Left ventricle myocardium inferior (tissue), 1 donor: ENCODE data around the gene CNST. TPM values are rescaled to one million over a fixed set of nuclear protein-coding genes. Genes with fewer than 3 reads are reported as not detected.
"Not testable (repeated sequence)": the region's sequence is repeated elsewhere in the genome, so short reads cannot be mapped to it uniquely, and the experiment has no call there.

ENCODE experiments used
- DNase-seq: peaks from one replicate; pipeline ENCODE4 v3.0.0-alpha.2; 2020
- H3K27ac ChIP-seq: fragments of 200-600 bp; replicated peaks from 2 replicates; pipeline ENCODE4 v1.8.0; 2021
- H3K27me3 ChIP-seq: fragments of 200-600 bp; 2 replicates; pipeline ENCODE4 v1.8.0; 2021; ENCODE audit warnings: low read depth
- H3K36me3 ChIP-seq: fragments of 200-600 bp; 2 replicates; pipeline ENCODE4 v1.8.0; 2021
- H3K4me1 ChIP-seq: fragments of 200-600 bp; 2 replicates; pipeline ENCODE4 v1.8.0; 2021
- H3K4me3 ChIP-seq: fragments of 200-600 bp; 2 replicates; pipeline ENCODE4 v1.8.0; 2021; ENCODE audit warnings: mild to moderate bottlenecking, moderate library complexity
- H3K9me3 ChIP-seq: fragments of 200-600 bp; replicated peaks from 2 replicates; pipeline ENCODE4 v1.8.0; 2021
- CTCF ChIP-seq: fragments of 200-600 bp; IDR thresholded peaks from 2 replicates; pipeline ENCODE4 v1.8.0; 2021; ENCODE audit warnings: antibody characterized with exemption, mild to moderate bottlenecking, borderline replicate concordance
- intact Hi-C: fragments of 100-400 bp; cut with micrococcal nuclease; formaldehyde crosslinking; loops from one replicate; pipeline ENCODE4 v1.11.0; 2022
- total RNA-seq: library from RNA; stranded (reverse); fragmentation: NEBNext Ultra II Directional; extraction: Animal tissue kit (Norgen Biotek cat#: 25700); gene quantifications from one replicate; pipeline ENCODE4 v1.2.1, GENCODE V29; 2021
- donor health status: DM: no; HTN: yes; CAD: no; lungs with severe emphysema.

CNST gene
- total RNA-seq, 1 donor from 2014 or later: 18.9 TPM

- Histone ChIP-seq H3K27ac (peak overlapping the region; percentile 47), H3K36me3 (no peaks in the 10 kb centered on the region), H3K4me3 (peak overlapping the region; percentile 58), H3K4me1 (peaks cover 19% of the 10 kb centered on the region), H3K27me3 (no peaks in the 10 kb centered on the region), H3K9me3 (peaks cover 12% of the 10 kb centered on the region)
- peak; percentile 86 for TF ChIP-seq CTCF
- intact Hi-C loops: loop anchor here (10.0 kb wide), 1 partner anchor 45 kb away; no protein-coding TSS in a partner anchor
- DNase-seq: peak; percentile 51
Observed at GRCh38 chr1:246689409-246690008, 123.3 kb downstream of the CNST start.

GRCh38 chr1:246690100-246690499 lies 123.8 kb downstream of the CNST start:
- H3K27ac ChIP-seq: peak overlapping the region; percentile 47
- intact Hi-C loops: loop anchor here (10.0 kb wide), 1 partner anchor 45 kb away; no protein-coding TSS in a partner anchor
- peaks cover 19% of the 10 kb centered on the region for H3K4me1 ChIP-seq
- no peaks in the 10 kb centered on the region for H3K36me3 ChIP-seq
- H3K9me3 ChIP-seq: peaks cover 18% of the 10 kb centered on the region
- TF ChIP-seq CTCF: no peak
- no peaks in the 10 kb centered on the region for H3K27me3 ChIP-seq
- DNase-seq: no peak
- H3K4me3 ChIP-seq: peak overlapping the region; percentile 58

- no peak for TF ChIP-seq CTCF
- H3K27ac ChIP-seq: peak overlapping the region; percentile 70
Observed at GRCh38 chr1:246691622-246692495, 125.6 kb downstream of the CNST start.

GRCh38 chr1:246694213-246694895 lies 128.1 kb downstream of the CNST start:
- Histone ChIP-seq H3K9me3 (peaks cover 22% of the 10 kb centered on the region), H3K4me1 (peaks cover 28% of the 10 kb centered on the region)
- not testable (repeated sequence) for H3K4me3 ChIP-seq, H3K27me3 ChIP-seq, DNase-seq, H3K36me3 ChIP-seq, H3K27ac ChIP-seq
- intact Hi-C loops: loop anchor here (10.0 kb wide), 1 partner anchor 50 kb away; no protein-coding TSS in a partner anchor

More at GRCh38 chr1:246691622-246692495, 125.6 kb downstream of the CNST start:
- Histone ChIP-seq H3K9me3 (peaks cover 22% of the 10 kb centered on the region), H3K27me3 (no peaks in the 10 kb centered on the region), H3K4me3 (no peak overlapping the region), H3K4me1 (peaks cover 21% of the 10 kb centered on the region), H3K36me3 (no peaks in the 10 kb centered on the region)
- intact Hi-C loops: loop anchor here (10.0 kb wide), 1 partner anchor 47 kb away; no protein-coding TSS in a partner anchor
- no peak for DNase-seq

GRCh38 chr1:246695136-246695535 lies 128.9 kb downstream of the CNST start:
- H3K27me3 ChIP-seq: no peaks in the 10 kb centered on the region
- no peak overlapping the region for H3K4me3 ChIP-seq
- TF ChIP-seq CTCF: no peak
- H3K36me3 ChIP-seq: no peaks in the 10 kb centered on the region
- no peak for DNase-seq
- peaks cover 22% of the 10 kb centered on the region for H3K9me3 ChIP-seq
- H3K27ac ChIP-seq: no peak overlapping the region
- intact Hi-C loops: loop anchor here (10.0 kb wide), 1 partner anchor 50 kb away; no protein-coding TSS in a partner anchor
- H3K4me1 ChIP-seq: peaks cover 23% of the 10 kb centered on the region
